Superior temporal gyrus (tissue), 1 donor: Measurements from ENCODE around the gene CAMK2D.

ENCODE experiments used
- DNase-seq: peaks from one replicate; pipeline ENCODE4 v3.0.0-alpha.2; 2016; ENCODE audit errors: extremely low spot score

Gene CAMK2D

DNA sequence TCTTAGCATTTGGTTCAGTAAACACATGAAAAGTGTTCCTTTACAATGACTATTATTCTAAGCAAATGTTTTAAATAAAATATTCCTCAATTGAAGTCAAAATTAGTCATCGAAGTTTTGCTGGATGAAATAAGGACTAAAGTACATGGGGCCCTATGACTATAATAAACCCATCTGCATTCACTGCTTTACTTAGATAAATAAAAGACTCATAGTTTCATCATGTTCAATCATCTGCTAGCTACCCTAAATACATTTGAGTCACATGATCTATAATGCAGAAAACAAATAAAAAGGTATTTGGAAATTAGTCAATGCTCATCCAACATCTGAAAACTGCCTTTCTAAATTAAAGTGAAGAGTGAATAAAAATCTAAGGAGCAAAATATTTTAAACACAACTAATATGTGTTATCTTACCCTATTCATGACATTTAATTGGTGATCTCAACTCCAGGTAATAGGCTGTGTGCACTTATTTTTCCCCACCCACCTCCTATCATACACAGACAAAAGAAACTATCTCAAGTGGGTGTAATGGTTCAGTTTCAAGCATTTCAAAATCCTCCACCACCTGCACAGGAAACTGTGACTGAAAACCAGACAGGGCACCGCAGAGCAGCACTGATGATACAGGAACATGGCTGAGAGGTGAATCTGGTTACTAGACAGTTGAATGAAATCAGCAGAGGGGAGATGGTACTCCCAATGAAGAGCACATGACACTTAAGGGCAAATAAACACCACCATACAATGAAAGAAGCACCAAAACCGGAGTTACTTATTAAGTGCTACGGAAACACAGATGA, 78.6 kb downstream of the CAMK2D start:
- DNase-seq = no peak

- no peak for DNase-seq
Observed at GRCh38 chr4:113678641-113679040, 82.9 kb downstream of the CAMK2D start.

DNA sequence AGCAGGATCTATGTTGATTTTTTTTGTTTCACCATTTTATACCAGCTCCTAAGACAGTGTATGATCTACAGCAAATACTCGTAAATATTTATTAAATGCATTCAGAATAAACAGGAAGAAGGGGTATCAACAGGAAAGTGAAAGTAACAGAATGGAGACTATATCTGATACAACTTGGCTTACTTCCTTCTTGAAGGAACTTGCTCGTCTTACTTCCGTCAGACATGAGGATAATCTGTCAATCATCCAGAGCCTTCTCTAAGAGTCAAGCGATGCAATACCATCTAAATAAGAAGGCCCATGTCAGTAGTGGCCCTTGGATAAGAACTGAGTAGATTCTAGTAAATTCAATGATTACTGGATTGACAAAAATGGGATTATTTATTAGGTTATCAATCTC, 84.2 kb downstream of the CAMK2D start:
- no peak for DNase-seq

GRCh38 chr4:113675731-113676697, 85.5 kb downstream of the CAMK2D start:
- no peak for DNase-seq

DNA sequence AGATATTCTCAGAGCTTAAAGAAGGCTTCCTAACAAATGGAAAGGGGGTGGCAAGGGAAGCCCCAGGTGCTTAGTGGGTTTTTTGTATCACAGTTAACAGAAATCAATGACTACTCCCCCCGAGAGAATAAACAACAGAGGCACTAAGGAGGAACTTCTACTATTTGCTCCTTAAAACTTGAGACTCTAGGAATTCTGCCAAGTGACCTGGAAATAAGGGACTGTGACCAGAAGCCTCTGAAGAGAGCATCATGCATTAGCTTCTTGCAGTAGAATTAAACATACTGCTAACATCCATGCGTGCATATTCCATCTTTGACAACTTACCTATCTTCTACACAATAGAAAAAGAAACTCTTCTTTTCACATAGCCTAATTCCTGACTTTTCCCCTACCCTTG, 86.8 kb downstream of the CAMK2D start:
- DNase-seq = no peak

GRCh38 chr4:113674251-113674650, 87.3 kb downstream of the CAMK2D start:
- no peak for DNase-seq

- DNase-seq = no peak
Observed at GRCh38 chr4:113673450-113673849, 88.1 kb downstream of the CAMK2D start.

DNA sequence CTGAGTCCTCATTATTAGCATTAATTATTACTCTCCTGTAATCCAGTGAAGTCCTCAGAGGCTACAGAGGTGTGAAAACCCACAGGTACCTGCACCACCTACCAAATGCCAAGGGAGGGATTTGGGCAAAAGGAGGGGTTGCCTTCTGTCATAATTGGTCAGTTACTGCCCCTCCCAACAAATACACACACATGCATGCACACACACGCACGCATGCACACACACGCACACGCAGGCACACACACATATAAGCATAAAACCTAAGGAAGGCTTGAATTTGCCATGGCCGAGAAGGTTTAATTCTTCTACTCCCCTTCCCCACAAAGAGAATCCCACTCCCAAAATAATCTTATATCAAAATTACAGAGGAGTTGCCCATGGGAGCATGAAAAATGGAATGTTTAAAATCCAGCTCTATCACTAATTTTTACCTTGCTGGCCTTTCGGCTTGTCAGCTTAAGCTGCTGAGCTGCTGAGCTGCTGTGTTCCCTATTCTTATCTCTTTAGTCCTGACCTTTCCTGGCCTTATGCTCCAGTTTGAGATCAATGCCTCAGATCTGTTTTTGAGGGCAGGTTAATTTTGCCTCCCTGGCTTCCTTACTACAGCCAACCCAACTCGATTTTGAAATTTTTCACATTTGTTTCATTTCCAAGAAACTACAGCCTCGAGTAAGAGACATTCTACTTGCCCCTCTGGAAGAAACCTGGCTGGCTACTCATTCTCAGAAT, 95.0 kb downstream of the CAMK2D start:
- no peak for DNase-seq

DNA sequence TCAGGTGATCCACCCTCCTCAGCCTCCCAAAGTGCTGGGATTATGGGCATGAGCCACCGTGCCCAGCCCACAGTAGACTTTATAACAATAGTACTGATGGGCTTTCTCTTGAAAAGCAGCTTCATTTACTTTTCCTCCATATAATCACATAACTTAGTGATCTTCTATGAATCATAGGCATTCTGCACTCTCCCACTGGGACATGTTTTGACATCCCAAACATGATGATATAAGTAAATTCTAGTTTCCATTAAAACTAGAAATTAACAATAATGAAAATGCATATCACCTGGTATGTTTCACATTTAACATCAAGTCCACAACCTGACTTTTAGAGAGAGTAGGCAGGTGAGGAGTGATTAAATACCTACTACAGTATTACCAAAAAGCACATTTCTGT, 96.5 kb downstream of the CAMK2D start:
- DNase-seq = no peak

GRCh38 chr4:113662581-113662980, 99.0 kb downstream of the CAMK2D start:
- DNase-seq = no peak

- no peak for DNase-seq
Observed at GRCh38 chr4:113659127-113659526, 102.4 kb downstream of the CAMK2D start.

DNA sequence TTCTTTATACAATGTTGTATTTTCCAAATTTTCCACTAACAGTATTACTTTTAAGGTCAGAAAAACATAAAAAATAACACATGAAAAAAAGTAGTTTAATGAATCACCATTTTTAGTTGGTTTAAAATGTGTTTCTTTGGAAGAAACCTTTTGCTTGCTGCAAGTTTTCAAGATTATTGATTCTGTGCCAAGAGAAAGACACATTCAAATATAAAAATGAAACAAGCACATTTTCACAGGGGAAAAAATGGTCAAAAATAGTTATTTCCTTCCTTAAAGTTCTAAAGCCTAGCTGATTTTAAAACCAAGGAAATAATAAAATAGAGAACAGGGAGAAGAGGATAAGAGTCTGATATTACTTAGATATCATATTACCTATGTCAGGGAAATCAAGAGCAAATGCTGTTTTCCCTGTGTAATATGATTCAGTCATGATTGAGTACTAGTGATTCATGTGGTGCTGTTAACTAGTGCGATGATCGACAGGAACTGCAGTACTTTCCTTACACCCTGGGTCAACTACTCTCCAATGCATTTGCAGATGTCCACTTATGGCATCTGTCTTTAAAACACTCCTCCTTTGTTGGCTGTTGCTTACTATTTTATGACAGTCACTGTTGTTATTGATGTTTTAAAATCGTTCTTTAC, 103.8 kb downstream of the CAMK2D start:
- no peak for DNase-seq

- no peak for DNase-seq
Observed at GRCh38 chr4:113653871-113654270, 107.7 kb downstream of the CAMK2D start.

- no peak for DNase-seq
Observed at GRCh38 chr4:113646442-113646822, 115.1 kb downstream of the CAMK2D start.

GRCh38 chr4:113645771-113646441, 115.6 kb downstream of the CAMK2D start:
- DNase-seq = no peak

- no peak for DNase-seq
Observed at GRCh38 chr4:113645288-113645687, 116.2 kb downstream of the CAMK2D start.

DNA sequence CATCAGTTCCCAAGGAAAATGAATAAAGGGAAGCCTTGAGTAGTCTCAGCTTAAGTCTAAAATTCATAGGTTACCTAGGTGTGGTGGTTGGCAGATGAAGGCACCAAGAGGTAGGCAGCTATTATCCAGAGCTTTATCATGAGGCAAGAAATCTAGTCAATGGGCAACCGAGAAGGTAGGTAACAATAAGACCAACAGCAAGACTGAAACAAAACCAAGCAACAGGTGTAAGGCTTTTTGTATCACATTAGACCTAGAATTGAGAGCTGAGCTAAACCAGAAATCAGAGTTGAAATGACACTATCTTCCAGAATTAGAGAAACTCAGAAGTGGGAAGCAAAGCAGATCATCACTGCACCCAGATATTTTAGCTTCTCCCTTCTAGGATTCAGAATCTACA, 117.1 kb downstream of the CAMK2D start:
- no peak for DNase-seq

GRCh38 chr4:113643505-113643904, 118.0 kb downstream of the CAMK2D start:
- no peak for DNase-seq

- no peak for DNase-seq
Observed at GRCh38 chr4:113641025-113641431, 120.5 kb downstream of the CAMK2D start.

- no peak for DNase-seq
Observed at GRCh38 chr4:113639326-113639725, 122.2 kb downstream of the CAMK2D start.

GRCh38 chr4:113638562-113638832, 123.0 kb downstream of the CAMK2D start:
- DNase-seq = no peak
